Measurements from ENCODE around the gene COP1.

Gene COP1

GRCh38 chr1:176172215-176172614 is 34.9 kb downstream of the COP1 start:
- peaks cover 9% of the 10 kb centered on the region; the same call in 1 of the 2 replicates for H4K20me1 ChIP-seq (ENCODE audit: insufficient read depth, low read length)
- ATAC-seq (ENCODE audit: insufficient read depth, low read depth): no peak
- peaks cover 60% of the 10 kb centered on the region for H3K36me3 ChIP-seq (ENCODE audit: insufficient read depth, low read length)
- no peak overlapping the region for H3K27ac ChIP-seq (ENCODE audit: low read length)
- H3K27me3 ChIP-seq (ENCODE audit: insufficient read depth, low read length, poor library complexity): no peaks in the 10 kb centered on the region
- no peak overlapping the region for H3K4me2 ChIP-seq (ENCODE audit: insufficient read depth, low read length)
- no peak overlapping the region for H2AFZ ChIP-seq (ENCODE audit: low read depth, low read length)
- no peak for DNase-seq
- no peaks in the 10 kb centered on the region for H3K4me1 ChIP-seq (ENCODE audit: insufficient read depth, low read length)
- no peak for TF ChIP-seq EZH2 (IDR thresholded peaks at IDR 0.05; ENCODE audit: borderline replicate concordance, low read depth, low read length, severe bottlenecking)
- TF ChIP-seq CTCF (IDR thresholded peaks at IDR 0.05; ENCODE audit: borderline replicate concordance, extremely low read depth, low read length, poor library complexity, severe bottlenecking): no peak
- H3K79me2 ChIP-seq (ENCODE audit: insufficient read depth, low read length): peaks cover 75% of the 10 kb centered on the region
- H3K9me3 ChIP-seq (ENCODE audit: insufficient read depth, low read length, severe bottlenecking): peaks cover 4% of the 10 kb centered on the region
- H3K4me3 ChIP-seq (ENCODE audit: low read depth in 1 of 2, low read length in 2 of 2): no peak overlapping the region
- no peak overlapping the region for H3K9ac ChIP-seq (ENCODE audit: low read depth, low read length)

GRCh38 chr1:176167210-176167609 is 39.9 kb downstream of the COP1 start:
- H3K27me3 ChIP-seq (ENCODE audit: insufficient read depth, low read length, poor library complexity): no peaks in the 10 kb centered on the region
- TF ChIP-seq EZH2 (IDR thresholded peaks at IDR 0.05; ENCODE audit: borderline replicate concordance, low read depth, low read length, severe bottlenecking) (no peak), CTCF (IDR thresholded peaks at IDR 0.05; ENCODE audit: borderline replicate concordance, extremely low read depth, low read length, poor library complexity, severe bottlenecking) (no peak)
- ATAC-seq (ENCODE audit: insufficient read depth, low read depth): no peak
- H3K79me2 ChIP-seq (ENCODE audit: insufficient read depth, low read length): peaks cover 65% of the 10 kb centered on the region
- no peak for DNase-seq
- H3K4me3 ChIP-seq (ENCODE audit: low read depth in 1 of 2, low read length in 2 of 2): no peak overlapping the region
- H3K36me3 ChIP-seq (ENCODE audit: insufficient read depth, low read length): peaks cover 53% of the 10 kb centered on the region
- no peaks in the 10 kb centered on the region for H3K4me1 ChIP-seq (ENCODE audit: insufficient read depth, low read length)
- H3K9me3 ChIP-seq (ENCODE audit: insufficient read depth, low read length, severe bottlenecking): peaks cover 4% of the 10 kb centered on the region
- H2AFZ ChIP-seq (ENCODE audit: low read depth, low read length): no peak overlapping the region
- H3K9ac ChIP-seq (ENCODE audit: low read depth, low read length): no peak overlapping the region
- no peak overlapping the region for H3K4me2 ChIP-seq (ENCODE audit: insufficient read depth, low read length)
- H3K27ac ChIP-seq (ENCODE audit: low read length): no peak overlapping the region
- peaks cover 3% of the 10 kb centered on the region; the same call in 1 of the 2 replicates for H4K20me1 ChIP-seq (ENCODE audit: insufficient read depth, low read length)

GRCh38 chr1:176165573-176165972 is 41.5 kb downstream of the COP1 start:
- no peak overlapping the region for H3K4me3 ChIP-seq (ENCODE audit: low read depth in 1 of 2, low read length in 2 of 2)
- H4K20me1 ChIP-seq (ENCODE audit: insufficient read depth, low read length): peaks cover 3% of the 10 kb centered on the region; the same call in 1 of the 2 replicates
- no peaks in the 10 kb centered on the region for H3K9me3 ChIP-seq (ENCODE audit: insufficient read depth, low read length, severe bottlenecking)
- peaks cover 48% of the 10 kb centered on the region for H3K36me3 ChIP-seq (ENCODE audit: insufficient read depth, low read length)
- H3K27me3 ChIP-seq (ENCODE audit: insufficient read depth, low read length, poor library complexity): no peaks in the 10 kb centered on the region
- DNase-seq (no peak), ATAC-seq (ENCODE audit: insufficient read depth, low read depth) (no peak)
- TF ChIP-seq CTCF (IDR thresholded peaks at IDR 0.05; ENCODE audit: borderline replicate concordance, extremely low read depth, low read length, poor library complexity, severe bottlenecking) (no peak), EZH2 (IDR thresholded peaks at IDR 0.05; ENCODE audit: borderline replicate concordance, low read depth, low read length, severe bottlenecking) (no peak)
- H3K79me2 ChIP-seq (ENCODE audit: insufficient read depth, low read length): peaks cover 53% of the 10 kb centered on the region
- no peak overlapping the region for H3K4me2 ChIP-seq (ENCODE audit: insufficient read depth, low read length)
- H3K4me1 ChIP-seq (ENCODE audit: insufficient read depth, low read length): no peaks in the 10 kb centered on the region
- no peak overlapping the region for H3K27ac ChIP-seq (ENCODE audit: low read length)
- H2AFZ ChIP-seq (ENCODE audit: low read depth, low read length): no peak overlapping the region
- no peak overlapping the region for H3K9ac ChIP-seq (ENCODE audit: low read depth, low read length)
